Activated CD8-positive, alpha-beta memory T cell treated with anti-CD3 and anti-CD28 coated beads for 36 hours (primary cell): Measurements from ENCODE around the gene MYL2. TPM values are rescaled to one million over a fixed set of nuclear protein-coding genes. Genes with fewer than 3 reads are reported as not detected.

Experiments
- total RNA-seq, 2 experiments: library from RNA; stranded (reverse); gene quantifications; one replicate each; pipeline ENCODE4 v1.2.3, GENCODE V29; 2021

MYL2 gene
- total RNA-seq, 2 experiments from 2014 or later = not detected

Other genes starting within 250 kb of the MYL2 start
- gene HVCN1, start 231.5 kb downstream of the MYL2 start, total RNA-seq = 10 to 100 TPM; 30.3 to 30.8 TPM
- 100 to 1,000 TPM; 230 to 236 TPM for gene PPP1CC, start 177.7 kb downstream of the MYL2 start, total RNA-seq
- not detected for gene CCDC63, start 73.6 kb downstream of the MYL2 start, total RNA-seq
- not detected for gene CUX2, start 113.6 kb upstream of the MYL2 start, total RNA-seq